HG03135 (cell line): ENCODE results near the gene ZNF554.
A peak's percentile ranks its signal among the peaks of the same experiment; 100 is the strongest.
"Not testable (repeated sequence)": the region's sequence is repeated elsewhere in the genome, so short reads cannot be mapped to it uniquely, and the experiment has no call there.

ENCODE experiments used
- ATAC-seq: cut with Tn5 transposase; IDR thresholded peaks from one replicate; pipeline ENCODE4 v1.9.1; 2021; ENCODE audit warnings: mild to moderate bottlenecking, moderate library complexity; ENCODE audit not compliant: unreplicated experiment

Gene ZNF554

GRCh38 chr19:2806736-2807378, 12.8 kb upstream of the ZNF554 start:
- no peak for ATAC-seq

- ATAC-seq = no peak
Measured at GRCh38 chr19:2807379-2808128, 12.1 kb upstream of the ZNF554 start.

- no peak for ATAC-seq
Measured at GRCh38 chr19:2808129-2808941, 11.3 kb upstream of the ZNF554 start.

- no peak for ATAC-seq
Measured at GRCh38 chr19:2809387-2810140, 10.1 kb upstream of the ZNF554 start.

- ATAC-seq = no peak
Measured at GRCh38 chr19:2810141-2811091, 9.3 kb upstream of the ZNF554 start.

- ATAC-seq = no peak
Measured at GRCh38 chr19:2811221-2811722, 8.4 kb upstream of the ZNF554 start.

GRCh38 chr19:2811735-2812413, 7.8 kb upstream of the ZNF554 start:
- no peak for ATAC-seq

- ATAC-seq = no peak
Measured at GRCh38 chr19:2812414-2813234, 7.0 kb upstream of the ZNF554 start.

GRCh38 chr19:2813235-2814160, 6.2 kb upstream of the ZNF554 start:
- ATAC-seq = no peak

- ATAC-seq = no peak
Measured at GRCh38 chr19:2814426-2814825, 5.2 kb upstream of the ZNF554 start.

GRCh38 chr19:2815191-2815614, 4.5 kb upstream of the ZNF554 start:
- no peak for ATAC-seq

GRCh38 chr19:2815923-2816322, 3.7 kb upstream of the ZNF554 start:
- no peak for ATAC-seq

- no peak for ATAC-seq
Measured at GRCh38 chr19:2816641-2817040, 3.0 kb upstream of the ZNF554 start.

GRCh38 chr19:2817237-2817829, 2.3 kb upstream of the ZNF554 start:
- ATAC-seq = not testable (repeated sequence)

GRCh38 chr19:2820112-2820702, 539 bp downstream of the ZNF554 start:
- ATAC-seq = peak; percentile 19

GRCh38 chr19:2822846-2823245, 3.2 kb downstream of the ZNF554 start:
- ATAC-seq = no peak
